CD4-positive, alpha-beta T cell treated with Interleukin-15 for 4 hours (primary cell): ENCODE data around the gene MYO15A.
"Not testable (repeated sequence)": the region's sequence is repeated elsewhere in the genome, so short reads cannot be mapped to it uniquely, and the experiment has no call there.

ENCODE experiments used
- DNase-seq: peaks from one replicate; pipeline ENCODE4 v3.0.0-alpha.2; 2020; ENCODE audit warnings: low spot score

The MYO15A gene

GRCh38 chr17:18185832-18186626, 77.5 kb downstream of the MYO15A start:
- no peak for DNase-seq

GRCh38 chr17:18186627-18186982, 78.0 kb downstream of the MYO15A start:
- DNase-seq: no peak

GRCh38 chr17:18187226-18187625, 78.7 kb downstream of the MYO15A start:
- DNase-seq: no peak

GRCh38 chr17:18187821-18188761, 79.5 kb downstream of the MYO15A start:
- DNase-seq: peak; percentile 28

- DNase-seq: no peak
Observed at GRCh38 chr17:18190628-18191235, 82.2 kb downstream of the MYO15A start.

GRCh38 chr17:18191236-18191667, 82.7 kb downstream of the MYO15A start:
- no peak for DNase-seq

DNA sequence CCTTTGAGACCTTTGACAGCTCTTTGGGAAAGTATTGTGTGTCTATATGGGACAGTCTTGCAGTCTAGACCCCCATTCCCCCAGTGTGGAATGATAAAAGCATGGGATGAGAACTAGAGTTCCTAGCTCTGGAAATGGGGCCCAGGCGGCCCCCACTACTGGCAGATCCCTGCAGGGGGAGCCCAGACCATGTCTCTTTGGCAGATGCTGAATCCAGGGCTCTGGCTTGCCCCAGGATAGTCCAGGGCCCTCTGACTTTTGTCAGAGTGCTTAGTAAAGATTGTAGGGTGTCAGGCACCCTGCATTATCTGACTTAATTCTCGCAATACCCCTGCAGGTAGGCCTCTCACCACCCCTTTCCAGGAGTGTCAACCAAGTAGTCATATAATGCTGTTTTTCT, 83.4 kb downstream of the MYO15A start:
- no peak for DNase-seq

GRCh38 chr17:18194394-18194793, 85.8 kb downstream of the MYO15A start:
- no peak for DNase-seq

- no peak for DNase-seq
Observed at GRCh38 chr17:18194804-18195203, 86.2 kb downstream of the MYO15A start.

DNA sequence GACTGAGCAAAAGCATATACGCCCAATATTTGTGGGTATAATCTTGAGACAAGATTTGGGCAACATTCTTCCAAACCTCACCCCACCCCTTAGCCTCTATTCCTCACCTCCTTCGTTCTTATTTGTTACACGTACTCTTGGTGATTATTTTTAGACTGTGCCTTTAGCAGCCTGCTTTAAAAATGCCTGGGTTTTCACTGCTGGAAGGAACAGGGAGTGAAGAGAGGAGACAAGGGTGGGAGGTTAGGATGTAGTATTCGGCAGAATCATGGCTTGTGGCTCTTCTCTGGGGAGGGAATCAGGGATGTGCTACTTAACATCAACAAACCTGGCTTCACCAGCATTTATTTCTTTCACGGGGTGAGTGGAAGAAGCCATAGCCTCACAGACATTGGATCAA, 86.7 kb downstream of the MYO15A start:
- DNase-seq: no peak

GRCh38 chr17:18197535-18198194, 89.1 kb downstream of the MYO15A start:
- DNase-seq: no peak

- no peak for DNase-seq
Observed at GRCh38 chr17:18198530-18198929, 90.0 kb downstream of the MYO15A start.

GRCh38 chr17:18201108-18201507, 92.6 kb downstream of the MYO15A start:
- DNase-seq: no peak

- no peak for DNase-seq
Observed at GRCh38 chr17:18203308-18203707, 94.8 kb downstream of the MYO15A start.

GRCh38 chr17:18205861-18206260, 97.3 kb downstream of the MYO15A start:
- DNase-seq: no peak

DNA sequence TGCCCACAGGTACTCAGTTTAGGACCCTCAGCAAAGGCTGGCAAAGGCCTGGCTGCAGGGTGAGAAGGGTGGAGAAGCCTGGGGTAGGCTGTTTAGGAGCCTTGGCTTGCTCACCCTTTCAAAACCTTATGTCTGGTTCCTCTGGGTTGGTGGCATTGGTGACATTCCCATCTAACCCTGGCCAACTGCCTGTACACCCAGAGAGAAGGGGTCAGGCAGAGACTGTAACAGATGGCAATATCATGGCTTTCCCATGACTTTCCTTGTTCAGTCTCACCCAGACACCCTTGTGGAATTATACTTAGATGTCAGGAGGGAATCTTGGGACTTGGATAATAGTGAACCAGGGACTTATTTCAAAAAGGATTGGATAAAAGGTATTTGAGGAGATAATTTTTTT, 98.4 kb downstream of the MYO15A start:
- no peak for DNase-seq

DNA sequence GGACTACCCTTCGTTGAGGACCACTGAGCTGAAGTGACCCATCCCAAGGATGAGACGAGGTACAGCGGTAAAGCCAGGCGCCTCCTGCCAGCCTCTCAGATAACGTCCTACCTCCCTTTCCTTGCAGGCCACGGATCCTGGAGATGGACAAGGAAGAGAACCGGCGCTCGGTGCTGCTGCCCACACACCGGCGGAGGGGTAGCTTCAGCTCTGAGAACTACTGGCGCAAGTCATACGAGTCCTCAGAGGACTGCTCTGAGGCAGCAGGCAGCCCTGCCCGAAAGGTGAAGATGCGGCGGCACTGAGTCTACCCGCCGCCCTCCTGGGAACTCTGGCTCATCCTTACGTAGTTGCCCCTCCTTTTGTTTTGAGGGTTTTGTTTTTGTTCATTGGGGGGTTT, 99.5 kb downstream of the MYO15A start:
- no peak for DNase-seq

DNA sequence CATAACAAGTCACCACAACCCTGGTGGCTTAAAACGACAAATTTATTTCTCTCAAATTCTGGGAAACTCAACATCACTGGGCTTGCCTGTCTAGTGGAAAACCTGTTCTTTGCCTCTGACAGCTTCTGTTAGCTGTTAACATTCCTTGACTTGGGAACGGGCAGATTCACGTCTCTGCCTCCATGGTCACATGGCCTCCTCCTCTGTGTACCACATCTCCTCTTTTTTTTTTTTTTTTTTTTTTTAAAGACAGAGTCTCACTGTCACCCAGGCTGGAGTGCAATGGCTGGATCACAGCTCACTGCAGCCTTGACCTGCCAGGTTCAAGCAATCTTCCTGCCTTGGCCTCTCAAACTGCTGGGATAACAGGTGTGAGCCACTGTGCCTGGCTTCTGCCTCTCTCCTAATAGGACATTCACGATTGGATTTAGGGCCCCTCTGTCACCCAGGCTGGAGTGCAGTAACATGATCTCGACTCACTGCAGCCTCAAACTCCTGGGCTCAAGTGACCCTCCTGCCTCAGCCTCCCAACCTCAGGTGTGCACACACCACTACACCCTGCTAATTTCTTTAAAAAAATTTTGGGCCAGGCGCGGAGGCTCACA, 105.2 kb downstream of the MYO15A start:
- DNase-seq: no peak

- DNase-seq: not testable (repeated sequence)
Observed at GRCh38 chr17:18216906-18217305, 108.3 kb downstream of the MYO15A start.

DNA sequence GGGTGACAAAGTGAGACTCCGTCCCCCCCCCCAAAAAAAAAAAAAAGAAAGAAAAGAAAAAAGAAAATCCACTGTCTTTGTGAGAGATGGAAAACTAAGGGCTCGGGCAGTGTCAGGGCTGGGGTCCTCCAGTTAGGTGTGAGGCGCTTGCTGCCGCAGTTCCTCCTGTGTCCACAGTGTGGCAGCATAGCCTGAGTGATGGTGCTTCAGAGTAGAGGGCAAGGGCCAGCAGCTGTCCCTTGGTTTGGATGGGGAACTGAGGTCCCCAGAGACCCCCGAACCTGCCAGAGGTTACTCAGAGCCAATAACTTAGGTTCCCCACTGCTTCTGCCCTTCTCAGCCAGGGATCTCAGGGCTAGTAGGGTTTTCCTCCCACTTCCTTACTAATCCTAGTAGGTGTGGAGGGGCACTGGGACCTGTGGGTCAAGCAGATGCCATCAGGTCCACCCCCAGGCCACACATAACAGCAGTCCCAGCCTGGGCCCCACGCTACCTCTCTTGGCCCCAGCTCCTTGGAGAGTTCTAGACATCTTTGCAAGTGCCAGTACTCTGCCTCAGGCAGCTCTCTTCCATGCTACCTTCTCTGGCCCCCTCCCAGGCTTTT, 109.0 kb downstream of the MYO15A start:
- peak; percentile 74 for DNase-seq

DNA sequence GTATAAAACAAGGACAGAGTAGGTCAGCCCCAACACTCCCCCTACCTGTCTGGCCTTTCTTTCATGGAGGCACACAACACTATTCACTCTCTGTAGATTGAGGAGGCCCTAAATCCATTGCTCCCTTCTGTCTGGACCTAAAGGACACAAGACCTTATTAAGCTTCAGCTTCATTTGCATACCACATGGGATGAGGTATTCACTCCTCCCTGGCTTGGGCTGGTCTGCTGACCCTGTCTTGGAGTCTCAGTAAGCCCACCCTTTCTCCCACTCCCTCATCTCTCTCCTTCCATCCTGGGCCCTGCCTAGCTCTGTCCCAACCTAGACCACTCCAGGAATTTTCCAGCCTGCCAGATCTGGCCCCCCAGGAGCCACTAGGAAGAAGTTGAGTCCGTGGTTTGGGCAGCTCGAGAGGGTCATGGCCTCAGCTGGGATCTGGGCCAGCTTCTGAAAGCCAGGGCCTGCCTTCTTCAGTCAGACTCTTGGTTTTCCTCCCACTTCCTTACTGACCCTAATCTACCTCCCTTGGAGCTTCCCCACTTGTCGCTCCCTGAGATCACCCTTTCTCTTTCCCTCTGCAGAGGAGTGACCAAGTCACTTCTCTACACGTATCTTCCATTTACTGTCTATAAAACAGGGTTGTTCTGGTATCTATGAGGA, 110.3 kb downstream of the MYO15A start:
- DNase-seq: no peak
